GM18511 (cell line): Measurements from ENCODE around the gene DENND10.
A peak's percentile ranks its signal among the peaks of the same experiment; 100 is the strongest.

ENCODE experiments used
- ATAC-seq: cut with Tn5 transposase; IDR thresholded peaks from one replicate; pipeline ENCODE4 v1.9.1; 2021; ENCODE audit warnings: mild to moderate bottlenecking, moderate library complexity; ENCODE audit not compliant: unreplicated experiment

Gene DENND10, protein sequence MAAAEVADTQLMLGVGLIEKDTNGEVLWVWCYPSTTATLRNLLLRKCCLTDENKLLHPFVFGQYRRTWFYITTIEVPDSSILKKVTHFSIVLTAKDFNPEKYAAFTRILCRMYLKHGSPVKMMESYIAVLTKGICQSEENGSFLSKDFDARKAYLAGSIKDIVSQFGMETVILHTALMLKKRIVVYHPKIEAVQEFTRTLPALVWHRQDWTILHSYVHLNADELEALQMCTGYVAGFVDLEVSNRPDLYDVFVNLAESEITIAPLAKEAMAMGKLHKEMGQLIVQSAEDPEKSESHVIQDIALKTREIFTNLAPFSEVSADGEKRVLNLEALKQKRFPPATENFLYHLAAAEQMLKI

GRCh38 chr10:119103903-119104653 is at the start of gene DENND10:
Gene DENND10, plus strand, starts transcription at chr10:119104113. Its CDS starts 30 bp downstream, at chr10:119104143.
- ATAC-seq: peak; percentile 92

DNA sequence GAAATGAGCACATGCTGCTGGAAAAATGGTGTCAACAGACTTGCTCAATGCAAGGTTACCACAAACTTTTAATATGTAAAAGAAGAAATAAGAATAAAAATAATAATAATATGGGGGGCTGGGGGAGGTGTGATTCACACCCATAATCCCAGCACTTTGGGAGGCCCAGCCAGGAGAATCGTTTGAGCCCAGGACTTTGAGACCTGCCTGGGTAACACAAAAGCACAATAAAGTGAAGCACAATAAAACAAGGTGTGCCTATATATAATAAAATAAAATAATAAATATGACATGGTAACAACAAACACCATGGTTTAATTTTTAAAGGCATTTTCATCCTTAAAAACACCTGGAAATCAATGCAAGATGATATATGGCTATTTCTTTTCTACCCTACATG is 48.4 kb upstream of the DENND10 start:
- no peak for ATAC-seq

GRCh38 chr10:119058010-119058409 is 45.9 kb upstream of the DENND10 start:
- no peak for ATAC-seq

DNA sequence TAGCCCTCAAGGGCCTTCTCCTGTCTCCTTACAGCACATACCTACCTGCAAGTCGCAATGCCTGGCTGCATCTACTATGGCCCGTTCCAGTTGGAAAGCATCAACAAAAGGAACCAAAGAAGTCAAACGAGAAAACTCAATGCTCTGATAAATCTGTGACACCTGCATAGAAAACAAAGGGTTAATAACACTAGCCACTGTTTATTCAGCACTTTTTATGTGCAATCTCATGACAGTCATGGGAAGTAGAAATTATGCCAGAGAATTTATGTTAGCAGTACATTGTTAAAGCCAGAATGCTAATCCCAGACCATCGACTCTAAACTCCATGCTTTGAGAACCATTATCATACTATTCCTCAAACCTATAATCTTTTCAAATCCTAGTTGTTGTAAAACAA is 44.4 kb upstream of the DENND10 start:
- no peak for ATAC-seq

- ATAC-seq: no peak
Measured at GRCh38 chr10:119060107-119060506, 43.8 kb upstream of the DENND10 start.

DNA sequence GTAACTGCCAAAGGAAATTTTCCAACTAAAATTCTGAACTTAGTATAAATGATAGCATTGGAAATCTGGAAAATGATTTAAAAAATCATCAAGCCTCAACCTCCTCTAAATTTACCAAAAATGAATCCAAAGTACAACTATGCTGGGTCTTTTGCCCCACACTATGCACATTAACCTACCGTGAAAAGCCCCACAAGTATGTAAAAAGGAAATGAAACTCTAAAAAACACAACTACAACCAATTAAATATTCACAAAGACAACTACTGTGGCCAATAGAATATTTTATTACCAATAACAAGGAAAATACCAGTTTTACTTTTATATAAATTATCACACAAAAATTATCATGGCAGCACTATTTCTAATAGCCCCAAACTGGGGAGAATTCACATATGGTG is 42.6 kb upstream of the DENND10 start:
- no peak for ATAC-seq

- no peak for ATAC-seq
Measured at GRCh38 chr10:119061926-119062325, 42.0 kb upstream of the DENND10 start.

GRCh38 chr10:119070395-119071165 is 33.3 kb upstream of the DENND10 start:
- ATAC-seq: no peak

GRCh38 chr10:119073584-119073983 is 30.3 kb upstream of the DENND10 start:
- ATAC-seq: no peak

DNA sequence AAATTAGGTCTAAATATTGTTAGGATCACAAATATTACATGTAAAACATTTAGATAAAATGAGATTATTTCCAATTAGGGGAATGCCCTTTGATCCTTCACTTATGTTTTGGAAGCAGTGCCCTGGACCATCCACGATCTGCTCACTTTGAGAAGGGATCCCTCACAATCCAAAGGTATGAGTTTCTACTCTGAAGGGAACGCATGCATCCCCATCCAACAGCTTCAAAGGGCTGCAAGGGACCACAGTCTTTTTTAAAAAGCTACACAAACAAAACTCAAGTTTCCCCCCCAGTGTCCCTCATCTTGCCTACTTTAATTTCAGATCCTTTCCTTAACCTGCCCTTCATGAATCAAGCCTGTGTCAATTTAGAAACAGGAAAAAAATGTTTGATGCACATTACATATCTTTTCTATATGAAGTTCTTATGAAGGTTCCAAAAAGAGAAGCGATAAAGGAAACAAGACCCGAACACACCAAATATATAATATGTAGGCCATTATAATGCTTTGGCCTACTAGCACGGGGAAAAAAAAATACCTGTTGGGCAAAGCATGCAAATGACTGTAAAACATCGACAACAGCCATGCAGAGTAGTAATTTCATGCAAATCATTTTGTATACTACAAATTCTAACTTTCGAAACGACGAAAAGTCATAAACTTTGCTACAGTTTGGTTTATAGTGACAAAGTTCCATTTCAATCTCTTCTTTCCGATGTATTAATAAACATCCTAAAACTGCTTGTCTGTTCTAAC is 25.3 kb upstream of the DENND10 start:
- ATAC-seq: no peak

DNA sequence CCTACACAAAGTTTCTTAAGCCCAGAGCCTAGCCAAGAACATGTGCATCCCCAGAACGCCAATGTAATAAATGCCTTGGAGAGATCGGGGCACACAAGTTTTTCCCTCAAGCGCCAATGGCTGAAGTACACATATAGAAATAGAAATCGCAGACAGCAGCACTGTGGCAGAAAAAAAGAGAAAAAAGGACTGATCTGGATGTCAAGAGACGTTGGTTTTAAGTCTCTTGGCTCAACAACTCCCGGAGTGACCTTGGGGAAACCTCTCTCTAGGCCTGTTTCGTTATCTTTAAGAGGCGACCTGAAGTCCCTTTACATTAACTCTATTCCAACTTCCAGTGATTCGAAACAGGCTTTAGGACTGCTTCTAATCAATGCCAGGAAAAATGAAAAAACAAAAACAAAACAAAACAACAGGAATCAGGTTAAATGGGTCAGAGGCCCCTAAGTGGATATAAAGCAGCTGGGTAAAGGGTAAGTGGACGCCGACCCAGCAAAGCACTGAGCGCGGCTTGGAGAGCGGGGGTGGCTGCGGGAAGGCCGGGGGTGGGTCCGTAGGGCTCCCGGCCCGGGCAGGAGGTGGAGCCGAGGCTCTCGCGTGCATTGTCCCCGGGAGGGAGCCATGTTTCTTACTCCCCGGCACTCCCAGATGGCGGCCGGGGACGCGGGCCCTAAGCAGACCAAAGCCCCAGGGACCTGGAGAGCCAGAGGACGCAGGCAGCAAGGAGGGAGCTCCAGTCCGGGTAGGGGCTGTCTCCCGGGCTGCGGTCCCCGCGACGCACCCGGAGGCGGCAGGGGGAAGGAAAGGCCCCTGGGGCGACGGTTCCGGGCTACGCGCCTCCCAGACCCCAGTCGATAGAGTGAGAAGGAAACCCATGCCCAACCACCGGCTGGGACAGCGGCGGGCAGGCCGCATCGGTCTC is 24.1 kb upstream of the DENND10 start:
- peak; percentile 71 for ATAC-seq

GRCh38 chr10:119080521-119081259 is 23.2 kb upstream of the DENND10 start, which contains the start of gene EIF3A:
Gene EIF3A, minus strand, starts transcription at chr10:119080817. Its CDS starts 141 bp downstream, at chr10:119080676.
- peak; percentile 88 for ATAC-seq

DNA sequence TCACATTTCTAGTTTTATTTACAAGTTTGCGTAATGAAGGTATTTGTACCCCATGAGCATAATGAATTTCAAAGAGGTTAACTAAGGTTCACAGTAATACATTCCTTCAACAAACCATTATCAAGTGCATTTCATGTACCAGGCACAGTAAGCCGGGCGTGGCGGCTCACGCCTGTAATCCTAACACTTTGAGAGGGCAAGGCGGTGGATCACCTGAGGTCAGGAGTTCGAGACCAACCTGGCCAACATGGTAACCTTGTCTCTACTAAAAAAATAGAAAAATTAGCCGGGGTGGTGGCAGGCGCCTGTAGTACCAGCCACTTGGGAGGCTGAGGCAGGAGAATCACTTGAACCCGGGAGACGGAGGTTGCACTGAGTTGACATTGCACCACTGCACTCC is 19.0 kb upstream of the DENND10 start:
- ATAC-seq: no peak

DNA sequence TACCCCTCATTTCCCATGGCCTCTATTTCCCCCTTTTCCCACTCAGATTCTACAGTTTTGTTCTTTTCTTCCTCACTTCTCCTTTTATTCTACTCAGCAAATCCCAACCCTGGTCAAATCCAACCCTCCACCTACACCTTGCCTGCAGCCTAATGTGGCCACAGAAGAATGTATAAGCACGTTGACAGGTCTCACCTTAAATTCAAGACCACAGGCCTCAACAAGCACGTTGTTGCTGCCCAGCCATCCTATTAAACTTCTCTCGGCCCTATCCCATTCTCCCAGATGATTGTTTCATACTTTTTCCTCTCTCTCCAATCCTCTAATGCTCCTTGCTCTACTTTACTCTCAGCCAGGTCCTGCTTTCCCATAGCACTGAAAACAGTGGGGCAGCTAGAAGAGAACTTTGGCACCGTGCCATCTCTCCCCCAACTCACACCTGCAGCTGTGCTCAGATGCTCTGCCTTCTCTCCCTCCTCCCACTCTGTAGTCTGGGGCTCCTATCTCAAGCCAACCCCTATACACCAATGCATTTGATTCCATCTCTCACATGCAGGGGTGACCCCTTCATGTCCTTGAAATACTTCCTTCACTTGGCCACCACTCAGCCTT is 16.5 kb upstream of the DENND10 start:
- no peak for ATAC-seq

DNA sequence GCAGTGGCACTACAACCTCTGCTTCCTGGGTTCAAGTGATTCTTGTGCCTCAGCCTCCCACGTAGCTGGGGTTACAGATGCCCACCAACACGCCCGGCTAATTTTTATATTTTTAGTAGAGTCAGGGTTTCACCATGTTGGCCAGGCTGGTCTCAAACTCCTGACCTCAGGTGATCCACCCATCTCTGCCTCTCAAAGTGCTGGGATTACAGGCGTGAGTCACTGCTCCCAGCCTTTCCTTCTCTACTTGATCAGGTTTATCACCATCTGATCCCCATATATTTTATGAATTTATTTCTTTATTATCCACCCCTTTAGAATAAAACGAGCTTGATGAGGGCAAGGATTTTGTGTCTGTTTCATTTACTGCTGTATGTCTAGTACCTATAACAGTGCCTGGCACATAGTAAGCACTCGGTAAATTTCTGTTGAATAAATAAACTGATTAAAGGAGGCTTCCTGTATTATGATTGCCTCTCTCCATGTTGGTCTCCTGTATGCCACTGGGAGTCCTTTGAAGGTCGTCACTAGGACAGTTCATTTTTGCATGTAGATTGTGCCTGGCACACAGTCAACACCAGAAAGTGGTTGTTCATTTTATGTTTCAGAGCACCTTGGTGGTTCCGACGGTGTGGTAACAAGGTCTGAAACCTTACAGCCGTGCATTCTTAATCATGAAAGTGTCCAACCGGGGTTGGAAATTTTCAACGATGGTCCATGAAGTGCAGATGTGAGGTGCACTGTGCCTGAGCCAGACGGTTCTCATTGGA is 13.7 kb upstream of the DENND10 start:
- no peak for ATAC-seq

DNA sequence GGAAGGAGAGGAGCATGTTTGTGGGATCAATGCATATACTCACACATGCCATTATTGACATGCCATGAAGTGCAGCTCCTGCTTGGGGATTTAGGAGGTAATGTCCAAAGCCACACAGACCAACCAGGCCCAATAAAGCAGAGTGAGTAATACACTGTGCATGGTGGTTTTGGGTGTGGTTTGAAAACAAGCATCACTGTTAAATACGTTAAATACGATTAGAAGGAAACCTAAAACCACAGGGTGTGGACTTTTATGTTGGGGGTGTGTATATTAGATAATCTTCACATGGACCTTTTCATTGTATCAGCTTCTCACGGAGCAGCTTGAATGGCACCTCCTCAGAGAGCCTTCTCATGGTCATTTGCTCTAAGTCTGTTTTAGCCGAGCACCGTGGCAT is 12.9 kb upstream of the DENND10 start:
- ATAC-seq: no peak

GRCh38 chr10:119095640-119096039 is 8.3 kb upstream of the DENND10 start:
- ATAC-seq: no peak
